ENCODE results near the gene SRL.
"Not testable (repeated sequence)": the region's sequence is repeated elsewhere in the genome, so short reads cannot be mapped to it uniquely, and the experiment has no call there.

Gene SRL

DNA sequence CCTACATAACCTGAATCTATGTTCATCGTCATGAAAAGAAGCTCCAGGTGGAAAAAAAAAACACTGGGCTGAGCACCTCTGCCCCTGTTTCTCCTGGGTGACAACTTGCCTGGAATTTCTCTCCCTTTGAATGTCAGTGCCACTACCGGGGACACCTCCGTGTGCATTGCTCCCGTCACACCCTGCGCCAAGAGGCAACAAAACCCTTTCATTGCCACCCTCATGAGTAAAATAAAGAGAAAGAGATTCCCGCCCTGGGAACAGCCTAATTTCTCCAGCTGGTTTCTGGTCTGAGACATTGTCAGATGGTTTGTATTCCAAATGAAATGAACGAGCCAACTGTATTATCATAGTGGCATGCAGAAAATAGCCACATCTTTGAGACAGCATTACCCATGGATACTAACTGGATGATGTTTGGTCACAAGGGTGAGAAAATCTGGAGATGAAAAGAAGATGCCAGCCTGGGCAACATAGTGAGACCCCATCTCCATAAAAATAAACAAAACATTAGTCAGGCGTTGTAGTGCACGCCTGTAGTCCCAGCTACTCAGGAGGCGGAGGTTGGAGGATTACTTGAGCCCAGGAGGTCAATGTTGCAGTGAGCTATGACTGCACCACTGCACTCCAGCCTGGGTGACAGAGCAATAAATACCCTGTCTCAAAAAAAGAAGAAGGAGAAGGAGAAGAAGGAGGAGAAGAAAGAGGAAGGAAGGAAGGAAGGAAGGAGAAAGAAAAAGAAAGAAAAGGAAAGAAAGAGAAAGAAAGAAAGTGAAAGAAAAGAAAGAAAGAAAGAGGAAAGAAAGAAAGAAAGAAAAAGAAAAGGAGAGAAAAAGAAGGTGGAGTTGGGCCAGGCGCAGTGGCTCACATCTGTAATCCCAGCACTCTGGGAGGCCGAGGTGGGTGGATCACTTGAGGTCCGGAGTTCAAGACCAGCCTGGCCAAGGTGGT lies 83.5 kb downstream of the SRL start:
- ATAC-seq = no peak
- TF ChIP-seq ZFP30 (CRISPR knock-in tag; IDR thresholded peaks at IDR 0.05) (no peak), OSR1 (CRISPR knock-in tag; IDR thresholded peaks at IDR 0.05) (no peak), PPARA (CRISPR knock-in tag; IDR thresholded peaks at IDR 0.05; ENCODE audit: borderline replicate concordance) (no peak), ESRRG (CRISPR knock-in tag; IDR thresholded peaks at IDR 0.05) (no peak), ZFP3 (CRISPR knock-in tag; IDR thresholded peaks at IDR 0.05) (no peak), RARB (CRISPR knock-in tag; IDR thresholded peaks at IDR 0.05) (no peak), ZNF70 (CRISPR knock-in tag; IDR thresholded peaks at IDR 0.05) (no peak), TCF4 (CRISPR knock-in tag; IDR thresholded peaks at IDR 0.05; ENCODE audit: borderline replicate concordance) (no peak), GLIS3 (CRISPR knock-in tag; IDR thresholded peaks at IDR 0.05) (no peak)
- TF ChIP-seq, protein P1, sequence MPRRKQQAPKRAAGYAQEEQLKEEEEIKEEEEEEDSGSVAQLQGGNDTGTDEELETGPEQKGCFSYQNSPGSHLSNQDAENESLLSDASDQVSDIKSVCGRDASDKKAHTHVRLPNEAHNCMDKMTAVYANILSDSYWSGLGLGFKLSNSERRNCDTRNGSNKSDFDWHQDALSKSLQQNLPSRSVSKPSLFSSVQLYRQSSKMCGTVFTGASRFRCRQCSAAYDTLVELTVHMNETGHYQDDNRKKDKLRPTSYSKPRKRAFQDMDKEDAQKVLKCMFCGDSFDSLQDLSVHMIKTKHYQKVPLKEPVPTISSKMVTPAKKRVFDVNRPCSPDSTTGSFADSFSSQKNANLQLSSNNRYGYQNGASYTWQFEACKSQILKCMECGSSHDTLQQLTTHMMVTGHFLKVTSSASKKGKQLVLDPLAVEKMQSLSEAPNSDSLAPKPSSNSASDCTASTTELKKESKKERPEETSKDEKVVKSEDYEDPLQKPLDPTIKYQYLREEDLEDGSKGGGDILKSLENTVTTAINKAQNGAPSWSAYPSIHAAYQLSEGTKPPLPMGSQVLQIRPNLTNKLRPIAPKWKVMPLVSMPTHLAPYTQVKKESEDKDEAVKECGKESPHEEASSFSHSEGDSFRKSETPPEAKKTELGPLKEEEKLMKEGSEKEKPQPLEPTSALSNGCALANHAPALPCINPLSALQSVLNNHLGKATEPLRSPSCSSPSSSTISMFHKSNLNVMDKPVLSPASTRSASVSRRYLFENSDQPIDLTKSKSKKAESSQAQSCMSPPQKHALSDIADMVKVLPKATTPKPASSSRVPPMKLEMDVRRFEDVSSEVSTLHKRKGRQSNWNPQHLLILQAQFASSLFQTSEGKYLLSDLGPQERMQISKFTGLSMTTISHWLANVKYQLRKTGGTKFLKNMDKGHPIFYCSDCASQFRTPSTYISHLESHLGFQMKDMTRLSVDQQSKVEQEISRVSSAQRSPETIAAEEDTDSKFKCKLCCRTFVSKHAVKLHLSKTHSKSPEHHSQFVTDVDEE (CRISPR knock-in tag; IDR thresholded peaks at IDR 0.05) = no peak
- TF ChIP-seq, protein P2, sequence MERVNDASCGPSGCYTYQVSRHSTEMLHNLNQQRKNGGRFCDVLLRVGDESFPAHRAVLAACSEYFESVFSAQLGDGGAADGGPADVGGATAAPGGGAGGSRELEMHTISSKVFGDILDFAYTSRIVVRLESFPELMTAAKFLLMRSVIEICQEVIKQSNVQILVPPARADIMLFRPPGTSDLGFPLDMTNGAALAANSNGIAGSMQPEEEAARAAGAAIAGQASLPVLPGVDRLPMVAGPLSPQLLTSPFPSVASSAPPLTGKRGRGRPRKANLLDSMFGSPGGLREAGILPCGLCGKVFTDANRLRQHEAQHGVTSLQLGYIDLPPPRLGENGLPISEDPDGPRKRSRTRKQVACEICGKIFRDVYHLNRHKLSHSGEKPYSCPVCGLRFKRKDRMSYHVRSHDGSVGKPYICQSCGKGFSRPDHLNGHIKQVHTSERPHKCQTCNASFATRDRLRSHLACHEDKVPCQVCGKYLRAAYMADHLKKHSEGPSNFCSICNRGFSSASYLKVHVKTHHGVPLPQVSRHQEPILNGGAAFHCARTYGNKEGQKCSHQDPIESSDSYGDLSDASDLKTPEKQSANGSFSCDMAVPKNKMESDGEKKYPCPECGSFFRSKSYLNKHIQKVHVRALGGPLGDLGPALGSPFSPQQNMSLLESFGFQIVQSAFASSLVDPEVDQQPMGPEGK (CRISPR knock-in tag; IDR thresholded peaks at IDR 0.05; ENCODE audit: borderline replicate concordance) = no peak
- TF ChIP-seq, protein P3, sequence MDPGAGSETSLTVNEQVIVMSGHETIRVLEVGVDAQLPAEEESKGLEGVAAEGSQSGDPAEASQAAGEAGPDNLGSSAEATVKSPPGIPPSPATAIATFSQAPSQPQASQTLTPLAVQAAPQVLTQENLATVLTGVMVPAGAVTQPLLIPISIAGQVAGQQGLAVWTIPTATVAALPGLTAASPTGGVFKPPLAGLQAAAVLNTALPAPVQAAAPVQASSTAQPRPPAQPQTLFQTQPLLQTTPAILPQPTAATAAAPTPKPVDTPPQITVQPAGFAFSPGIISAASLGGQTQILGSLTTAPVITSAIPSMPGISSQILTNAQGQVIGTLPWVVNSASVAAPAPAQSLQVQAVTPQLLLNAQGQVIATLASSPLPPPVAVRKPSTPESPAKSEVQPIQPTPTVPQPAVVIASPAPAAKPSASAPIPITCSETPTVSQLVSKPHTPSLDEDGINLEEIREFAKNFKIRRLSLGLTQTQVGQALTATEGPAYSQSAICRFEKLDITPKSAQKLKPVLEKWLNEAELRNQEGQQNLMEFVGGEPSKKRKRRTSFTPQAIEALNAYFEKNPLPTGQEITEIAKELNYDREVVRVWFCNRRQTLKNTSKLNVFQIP (CRISPR knock-in tag; IDR thresholded peaks at IDR 0.05; ENCODE audit: borderline replicate concordance, low read depth) = no peak
- TF ChIP-seq, protein P4, sequence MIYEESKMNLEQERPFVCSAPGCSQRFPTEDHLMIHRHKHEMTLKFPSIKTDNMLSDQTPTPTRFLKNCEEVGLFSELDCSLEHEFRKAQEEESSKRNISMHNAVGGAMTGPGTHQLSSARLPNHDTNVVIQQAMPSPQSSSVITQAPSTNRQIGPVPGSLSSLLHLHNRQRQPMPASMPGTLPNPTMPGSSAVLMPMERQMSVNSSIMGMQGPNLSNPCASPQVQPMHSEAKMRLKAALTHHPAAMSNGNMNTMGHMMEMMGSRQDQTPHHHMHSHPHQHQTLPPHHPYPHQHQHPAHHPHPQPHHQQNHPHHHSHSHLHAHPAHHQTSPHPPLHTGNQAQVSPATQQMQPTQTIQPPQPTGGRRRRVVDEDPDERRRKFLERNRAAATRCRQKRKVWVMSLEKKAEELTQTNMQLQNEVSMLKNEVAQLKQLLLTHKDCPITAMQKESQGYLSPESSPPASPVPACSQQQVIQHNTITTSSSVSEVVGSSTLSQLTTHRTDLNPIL (CRISPR knock-in tag; IDR thresholded peaks at IDR 0.05; ENCODE audit: low read depth) = no peak
- TF ChIP-seq, protein P5, sequence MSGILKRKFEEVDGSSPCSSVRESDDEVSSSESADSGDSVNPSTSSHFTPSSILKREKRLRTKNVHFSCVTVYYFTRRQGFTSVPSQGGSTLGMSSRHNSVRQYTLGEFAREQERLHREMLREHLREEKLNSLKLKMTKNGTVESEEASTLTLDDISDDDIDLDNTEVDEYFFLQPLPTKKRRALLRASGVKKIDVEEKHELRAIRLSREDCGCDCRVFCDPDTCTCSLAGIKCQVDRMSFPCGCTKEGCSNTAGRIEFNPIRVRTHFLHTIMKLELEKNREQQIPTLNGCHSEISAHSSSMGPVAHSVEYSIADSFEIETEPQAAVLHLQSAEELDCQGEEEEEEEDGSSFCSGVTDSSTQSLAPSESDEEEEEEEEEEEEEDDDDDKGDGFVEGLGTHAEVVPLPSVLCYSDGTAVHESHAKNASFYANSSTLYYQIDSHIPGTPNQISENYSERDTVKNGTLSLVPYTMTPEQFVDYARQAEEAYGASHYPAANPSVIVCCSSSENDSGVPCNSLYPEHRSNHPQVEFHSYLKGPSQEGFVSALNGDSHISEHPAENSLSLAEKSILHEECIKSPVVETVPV (CRISPR knock-in tag; IDR thresholded peaks at IDR 0.05) = no peak

DNA sequence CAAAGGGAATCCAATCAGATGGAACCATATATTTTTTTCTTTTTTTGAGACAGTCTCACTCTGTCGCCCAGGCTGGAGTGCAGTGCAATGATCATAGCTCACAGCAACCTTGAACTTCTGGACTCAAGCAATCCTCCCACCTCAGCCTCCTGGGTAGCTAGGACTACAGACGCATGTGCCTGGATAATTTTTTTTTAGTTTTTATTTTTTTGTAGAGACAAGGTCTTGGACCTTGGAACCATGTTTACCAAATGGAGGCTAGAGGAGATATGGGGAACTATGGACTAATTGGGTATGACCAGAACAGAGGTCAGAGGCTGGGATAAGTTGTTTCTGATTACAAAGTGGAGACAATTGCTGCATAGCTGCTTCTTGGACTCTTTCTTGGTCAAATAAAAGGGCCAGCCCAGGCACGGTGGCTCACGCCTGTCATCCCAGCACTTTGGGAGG lies 84.5 kb downstream of the SRL start:
- no peak for ATAC-seq
- TF ChIP-seq TOX (CRISPR knock-in tag; IDR thresholded peaks at IDR 0.05; ENCODE audit: borderline replicate concordance) (no peak), BACH2 (CRISPR knock-in tag; IDR thresholded peaks at IDR 0.05; ENCODE audit: borderline replicate concordance) (no peak)

DNA sequence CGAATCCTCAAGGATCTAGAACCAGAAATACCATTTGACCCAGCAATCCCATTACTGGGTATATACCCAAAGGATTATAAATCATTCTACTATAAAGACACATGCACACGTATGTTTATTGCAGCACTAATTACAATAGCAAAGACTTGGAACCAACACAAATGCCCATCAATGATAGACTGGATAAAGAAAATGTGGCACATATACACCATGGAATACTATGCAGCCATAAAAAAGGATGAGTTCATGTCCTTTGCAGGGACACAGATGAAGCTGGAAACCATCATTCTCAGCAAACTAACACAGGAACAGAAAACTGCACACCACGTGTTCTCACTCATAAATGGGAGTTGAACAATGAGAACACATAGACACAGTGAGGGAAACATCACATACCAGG lies 85.4 kb downstream of the SRL start:
- ATAC-seq = not testable (repeated sequence)

DNA sequence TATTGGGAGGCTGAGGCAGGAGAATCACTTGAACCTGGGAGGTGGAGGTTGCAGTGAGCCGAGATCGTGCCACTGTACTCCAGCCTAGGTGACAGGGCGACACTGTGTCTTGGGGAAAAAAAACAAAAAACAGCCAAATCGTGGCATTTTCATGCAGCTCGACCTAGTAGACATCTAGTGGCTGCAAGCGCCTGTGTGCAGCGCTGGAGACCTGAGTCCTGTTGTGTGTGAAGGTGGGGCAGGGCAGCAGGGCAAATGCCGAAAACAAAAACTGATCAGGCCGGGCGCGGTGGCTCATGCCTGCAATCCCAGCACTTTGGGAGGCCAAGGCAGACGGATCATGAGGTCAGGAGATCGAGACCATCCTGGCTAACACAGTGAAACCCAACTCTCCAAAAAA lies 88.5 kb downstream of the SRL start:
- ATAC-seq = not testable (repeated sequence)

DNA sequence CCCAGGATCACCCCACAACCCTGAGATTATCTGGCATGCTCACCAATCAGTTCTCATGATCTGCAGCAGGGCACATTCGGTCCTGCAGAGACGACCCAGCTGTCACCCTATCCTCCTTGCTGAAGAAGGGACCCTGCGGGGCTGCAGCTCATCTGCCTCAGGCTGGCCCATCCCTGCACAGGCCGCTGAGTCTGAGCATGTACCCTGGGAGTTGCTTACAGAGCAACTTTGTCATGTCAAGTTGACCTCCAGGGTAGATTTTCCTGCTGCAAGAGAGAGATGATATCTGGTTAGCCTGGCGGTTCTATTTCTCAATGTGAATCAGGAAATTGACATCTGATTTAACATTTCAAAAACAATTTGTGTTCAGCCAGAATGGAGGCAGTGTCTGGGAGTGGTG lies 89.6 kb downstream of the SRL start:
- no peak; the same call in 2 of the 3 replicates for ATAC-seq
- TF ChIP-seq ZNF8 (CRISPR knock-in tag; IDR thresholded peaks at IDR 0.05) (no peak), OSR1 (CRISPR knock-in tag; IDR thresholded peaks at IDR 0.05) (no peak)
- TF ChIP-seq, protein P5 (CRISPR knock-in tag; IDR thresholded peaks at IDR 0.05) = no peak

Data from SK-N-SH treated with all-trans-retinoic acid at 6 μM for 48 hours (cell line).